Neural progenitor cell (in vitro differentiated cells): ENCODE data around the gene ASB10. TPM values are rescaled to one million over a fixed set of nuclear protein-coding genes. Genes with fewer than 3 reads are reported as not detected.

ENCODE experiments used
- DNase-seq: peaks from one replicate; pipeline ENCODE4 v3.0.0-alpha.2; 2016; ENCODE audit warnings: low spot score
- H2AFZ ChIP-seq: fragments of 200-600 bp; sonication (generic); replicated peaks from 2 replicates; pipeline ENCODE4 v1.6.1; 2016; ENCODE audit warnings: antibody characterized with exemption
- H3F3A ChIP-seq: fragments of 200-600 bp; sonication (generic); 2 replicates; pipeline ENCODE4 v1.6.1; 2016; ENCODE audit warnings: antibody characterized with exemption, low read depth
- H3K27ac ChIP-seq: fragments of 200-600 bp; sonication (generic); 2 replicates; pipeline ENCODE4 v1.5.1; 2016; ENCODE audit warnings: mild to moderate bottlenecking
- H3K27me3 ChIP-seq: fragments of 200-600 bp; sonication (generic); 2 replicates; pipeline ENCODE4 v1.6.1; 2016; ENCODE audit warnings: mild to moderate bottlenecking, moderate library complexity
- H3K36me3 ChIP-seq: fragments of 200-600 bp; sonication (generic); 2 replicates; pipeline ENCODE4 v1.5.1; 2016
- H3K4me1 ChIP-seq: fragments of 200-600 bp; sonication (generic); 2 replicates; pipeline ENCODE4 v1.6.1; 2016; ENCODE audit warnings: mixed run types
- H3K4me2 ChIP-seq: fragments of 200-600 bp; sonication (generic); 2 replicates; pipeline ENCODE4 v1.6.1; 2016
- H3K4me3 ChIP-seq: fragments of 200-600 bp; sonication (generic); 2 replicates; pipeline ENCODE4 v1.5.1; 2016
- H3K79me2 ChIP-seq: fragments of 200-600 bp; sonication (generic); 2 replicates; pipeline ENCODE4 v1.6.1; 2016; ENCODE audit warnings: low read depth
- H3K9ac ChIP-seq: fragments of 200-600 bp; sonication (generic); 2 replicates; pipeline ENCODE4 v1.6.1; 2016
- H3K9me3 ChIP-seq: fragments of 200-600 bp; sonication (generic); 2 replicates; pipeline ENCODE4 v1.5.1; 2016; ENCODE audit warnings: low read depth
- H4K20me1 ChIP-seq: fragments of 200-600 bp; sonication (generic); 2 replicates; pipeline ENCODE4 v1.6.1; 2016; ENCODE audit warnings: low read depth
- H3K27ac Mint-ChIP-seq: 3 replicates; pipeline ENCODE4 v1.8.0; 2021; ENCODE audit warnings: mixed read lengths
- H3K27me3 Mint-ChIP-seq: 2 replicates; pipeline ENCODE4 v1.8.0; 2022; ENCODE audit warnings: low read depth, mild to moderate bottlenecking, inconsistent platforms, moderate library complexity, mixed read lengths; ENCODE audit not compliant: insufficient read depth
- H3K36me3 Mint-ChIP-seq: 3 replicates; pipeline ENCODE4 v1.8.0; 2021; ENCODE audit warnings: mixed read lengths
- H3K4me1 Mint-ChIP-seq: 3 replicates; pipeline ENCODE4 v1.8.0; 2021; ENCODE audit warnings: mixed read lengths
- H3K4me3 Mint-ChIP-seq: 3 replicates; pipeline ENCODE4 v1.8.0; 2021; ENCODE audit warnings: mild to moderate bottlenecking, moderate library complexity, mixed read lengths
- H3K9me3 Mint-ChIP-seq: 3 replicates; pipeline ENCODE4 v1.8.0; 2020; ENCODE audit warnings: mixed read lengths
- EZH2 ChIP-seq: fragments of 200-600 bp; sonication (generic); IDR thresholded peaks from 2 replicates; pipeline ENCODE4 v1.6.1; 2017; ENCODE audit warnings: antibody characterized with exemption, mild to moderate bottlenecking, moderate library complexity
- EZH2phosphoT487 ChIP-seq: fragments of 200-600 bp; sonication (generic); IDR thresholded peaks from 2 replicates; pipeline ENCODE4 v1.6.1; 2017; ENCODE audit warnings: antibody characterized with exemption
- total RNA-seq: library from RNA; depleted of rRNA; stranded (reverse); fragments of >200 nt; gene quantifications from 2 replicates; pipeline ENCODE4 v1.2.3, GENCODE V29; 2015; ENCODE audit warnings: low replicate concordance
- TF ChIP-seq, protein P1 (sequence below): fragments of 200-600 bp; sonication (generic); IDR thresholded peaks from 2 replicates; pipeline ENCODE4 v1.5.1; 2017; ENCODE audit warnings: antibody characterized with exemption, mild to moderate bottlenecking

Gene ASB10
- total RNA-seq, 1 donor from 2014 or later: not detected

DNA sequence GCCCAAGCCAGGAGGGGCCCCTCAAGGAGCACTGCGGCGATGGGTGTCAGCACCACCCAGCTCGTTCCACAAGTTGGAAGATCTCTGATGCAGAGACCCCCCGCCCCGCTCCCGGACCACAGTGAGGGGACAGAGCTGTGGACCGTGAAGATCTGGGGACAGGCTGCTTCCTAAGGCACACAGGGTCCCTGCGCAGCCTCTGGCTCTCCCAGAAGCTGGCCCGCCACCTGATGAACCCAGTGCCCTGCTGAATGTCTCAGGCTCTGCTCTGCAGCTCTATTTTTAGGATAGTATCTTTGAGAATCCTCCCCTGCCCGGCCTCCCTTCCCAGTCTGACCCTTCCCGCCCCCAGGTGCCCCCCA, 49.3 kb downstream of the ASB10 start:
- peaks cover 37% of the 10 kb centered on the region for H3K4me1 ChIP-seq
- H2AFZ ChIP-seq: no peak overlapping the region

DNA sequence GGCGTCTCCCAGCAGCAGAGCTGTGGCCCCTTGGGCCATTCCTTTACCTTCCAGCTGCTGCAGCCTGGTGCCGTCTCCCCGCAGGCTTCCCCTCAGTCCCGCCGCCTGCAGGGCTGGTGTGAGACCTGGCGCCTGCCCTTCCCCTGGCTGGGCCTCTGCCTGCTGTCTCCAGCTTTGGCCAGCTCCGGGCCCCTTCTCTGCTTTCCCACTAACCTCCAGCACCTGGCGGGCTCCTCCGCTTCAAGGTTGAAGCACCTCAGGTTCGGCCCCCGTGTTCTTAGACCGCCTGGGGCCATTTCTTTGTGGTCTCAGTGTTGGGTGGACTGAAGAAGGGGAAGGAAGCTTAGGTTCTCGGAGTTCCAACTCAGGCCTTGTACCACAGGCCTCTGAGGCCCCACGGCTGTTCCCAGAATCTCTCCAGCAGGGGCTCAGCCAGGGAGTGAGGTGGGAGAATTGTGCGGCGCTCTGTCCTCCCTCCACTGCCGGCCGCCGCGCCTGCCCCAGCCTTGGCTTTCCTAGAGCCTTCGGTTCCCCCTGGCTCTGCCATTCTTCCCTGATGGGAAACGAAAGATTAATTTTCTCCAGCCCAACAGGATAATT, 49.9 kb downstream of the ASB10 start:
- TF ChIP-seq, protein P1, sequence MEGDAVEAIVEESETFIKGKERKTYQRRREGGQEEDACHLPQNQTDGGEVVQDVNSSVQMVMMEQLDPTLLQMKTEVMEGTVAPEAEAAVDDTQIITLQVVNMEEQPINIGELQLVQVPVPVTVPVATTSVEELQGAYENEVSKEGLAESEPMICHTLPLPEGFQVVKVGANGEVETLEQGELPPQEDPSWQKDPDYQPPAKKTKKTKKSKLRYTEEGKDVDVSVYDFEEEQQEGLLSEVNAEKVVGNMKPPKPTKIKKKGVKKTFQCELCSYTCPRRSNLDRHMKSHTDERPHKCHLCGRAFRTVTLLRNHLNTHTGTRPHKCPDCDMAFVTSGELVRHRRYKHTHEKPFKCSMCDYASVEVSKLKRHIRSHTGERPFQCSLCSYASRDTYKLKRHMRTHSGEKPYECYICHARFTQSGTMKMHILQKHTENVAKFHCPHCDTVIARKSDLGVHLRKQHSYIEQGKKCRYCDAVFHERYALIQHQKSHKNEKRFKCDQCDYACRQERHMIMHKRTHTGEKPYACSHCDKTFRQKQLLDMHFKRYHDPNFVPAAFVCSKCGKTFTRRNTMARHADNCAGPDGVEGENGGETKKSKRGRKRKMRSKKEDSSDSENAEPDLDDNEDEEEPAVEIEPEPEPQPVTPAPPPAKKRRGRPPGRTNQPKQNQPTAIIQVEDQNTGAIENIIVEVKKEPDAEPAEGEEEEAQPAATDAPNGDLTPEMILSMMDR: no peak
- TF ChIP-seq EZH2phosphoT487 (no peak), EZH2 (no peak)
- Mint-ChIP-seq H3K27ac (no peak overlapping the region), H3K4me1 (peaks cover 14% of the 10 kb centered on the region), H3K36me3 (peaks cover 22% of the 10 kb centered on the region), H3K27me3 (peaks cover 4% of the 10 kb centered on the region), H3K4me3 (no peak overlapping the region), H3K9me3 (no peaks in the 10 kb centered on the region)
- Histone ChIP-seq H3K9ac (no peak overlapping the region), H3F3A (peaks cover 13% of the 10 kb centered on the region), H3K27me3 (no peaks in the 10 kb centered on the region), H3K4me3 (no peak overlapping the region), H3K9me3 (no peaks in the 10 kb centered on the region), H3K4me1 (peaks cover 35% of the 10 kb centered on the region), H2AFZ (no peak overlapping the region), H3K36me3 (no peaks in the 10 kb centered on the region), H3K79me2 (no peaks in the 10 kb centered on the region), H3K27ac (peak overlapping the region; percentile 34), H4K20me1 (peaks cover 21% of the 10 kb centered on the region), H3K4me2 (peak overlapping the region; percentile 4)
- DNase-seq: peak; percentile 51

More for the DNA sequence above, 49.3 kb downstream of the ASB10 start:
- no peak overlapping the region for H3K27ac Mint-ChIP-seq
- H3K4me3 ChIP-seq: no peak overlapping the region
- no peaks in the 10 kb centered on the region for H3K27me3 ChIP-seq
- peaks cover 13% of the 10 kb centered on the region for H3F3A ChIP-seq
- no peaks in the 10 kb centered on the region for H3K9me3 Mint-ChIP-seq
- peaks cover 21% of the 10 kb centered on the region for H3K36me3 Mint-ChIP-seq
- peaks cover 14% of the 10 kb centered on the region for H3K4me1 Mint-ChIP-seq
- H3K27ac ChIP-seq: no peak overlapping the region
- no peaks in the 10 kb centered on the region for H3K36me3 ChIP-seq
- peaks cover 21% of the 10 kb centered on the region for H4K20me1 ChIP-seq
- H3K9ac ChIP-seq: no peak overlapping the region
- no peaks in the 10 kb centered on the region for H3K79me2 ChIP-seq
- no peak overlapping the region for H3K4me3 Mint-ChIP-seq
- peak overlapping the region; percentile 62 for H3K4me2 ChIP-seq
- TF ChIP-seq, protein P1: no peak
- no peak for TF ChIP-seq EZH2phosphoT487
- no peak for TF ChIP-seq EZH2
- no peaks in the 10 kb centered on the region for H3K9me3 ChIP-seq
- H3K27me3 Mint-ChIP-seq: peaks cover 4% of the 10 kb centered on the region
- DNase-seq: no peak

DNA sequence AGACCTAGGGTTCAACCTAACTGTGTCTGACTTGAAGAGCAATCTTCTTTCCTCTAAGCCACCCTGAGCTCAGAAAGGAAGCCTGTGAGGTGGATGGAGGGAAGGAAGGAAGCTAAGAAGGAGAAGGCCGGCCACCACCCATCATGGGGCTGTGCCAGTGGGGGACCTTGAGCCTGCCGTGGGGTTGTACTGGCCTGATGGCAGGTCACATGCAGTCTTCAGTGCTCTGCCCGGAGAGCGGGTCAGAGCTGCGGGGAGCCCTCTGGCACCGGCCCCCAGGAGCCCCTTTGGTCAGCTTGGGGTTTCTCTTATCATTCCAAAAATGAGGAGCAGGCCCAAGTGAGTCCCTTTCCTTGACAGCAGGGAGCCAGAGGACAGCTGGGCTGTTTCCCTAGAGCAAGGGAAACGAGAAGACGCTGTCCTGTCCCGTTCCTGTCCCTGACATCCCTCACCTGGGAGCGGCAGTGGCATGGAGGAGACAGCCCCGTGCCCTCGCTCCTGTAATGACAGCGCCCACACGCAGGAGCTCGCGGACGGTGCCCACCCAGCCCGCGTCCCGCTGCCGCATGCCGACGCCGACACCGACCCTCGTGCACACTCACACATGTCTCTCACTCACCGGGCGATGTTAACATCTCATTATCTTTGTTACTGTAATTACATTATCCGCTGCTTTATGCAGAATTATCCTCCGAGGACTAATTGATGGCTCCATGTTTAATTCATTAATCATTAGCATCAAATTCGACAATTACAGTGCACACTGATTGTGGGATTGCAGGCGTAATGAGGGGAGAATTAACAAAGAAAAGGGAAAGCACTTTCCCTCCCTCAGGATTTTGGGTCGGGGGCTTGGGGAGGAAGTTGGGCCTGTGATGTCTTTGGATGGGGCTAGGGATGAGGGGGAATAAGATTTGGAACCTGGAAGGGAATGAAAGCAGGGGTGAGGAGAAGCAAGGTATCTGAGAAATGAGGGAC, 50.9 kb downstream of the ASB10 start:
- TF ChIP-seq, protein P1: no peak
- TF ChIP-seq EZH2 (no peak), EZH2phosphoT487 (no peak)
- Histone ChIP-seq H3K4me3 (no peak overlapping the region), H3K4me2 (no peak overlapping the region), H4K20me1 (peaks cover 21% of the 10 kb centered on the region), H3F3A (peaks cover 13% of the 10 kb centered on the region), H3K27me3 (no peaks in the 10 kb centered on the region), H3K4me1 (peaks cover 33% of the 10 kb centered on the region), H3K9me3 (no peaks in the 10 kb centered on the region), H2AFZ (no peak overlapping the region), H3K79me2 (no peaks in the 10 kb centered on the region), H3K27ac (no peak overlapping the region), H3K9ac (no peak overlapping the region), H3K36me3 (no peaks in the 10 kb centered on the region)
- Mint-ChIP-seq H3K36me3 (peaks cover 26% of the 10 kb centered on the region), H3K27me3 (peaks cover 5% of the 10 kb centered on the region), H3K27ac (peak overlapping the region; percentile 82), H3K9me3 (no peaks in the 10 kb centered on the region), H3K4me3 (no peak overlapping the region), H3K4me1 (peaks cover 14% of the 10 kb centered on the region)
- DNase-seq: no peak
